Measurements from ENCODE around the gene GLB1L2.

Gene GLB1L2

DNA sequence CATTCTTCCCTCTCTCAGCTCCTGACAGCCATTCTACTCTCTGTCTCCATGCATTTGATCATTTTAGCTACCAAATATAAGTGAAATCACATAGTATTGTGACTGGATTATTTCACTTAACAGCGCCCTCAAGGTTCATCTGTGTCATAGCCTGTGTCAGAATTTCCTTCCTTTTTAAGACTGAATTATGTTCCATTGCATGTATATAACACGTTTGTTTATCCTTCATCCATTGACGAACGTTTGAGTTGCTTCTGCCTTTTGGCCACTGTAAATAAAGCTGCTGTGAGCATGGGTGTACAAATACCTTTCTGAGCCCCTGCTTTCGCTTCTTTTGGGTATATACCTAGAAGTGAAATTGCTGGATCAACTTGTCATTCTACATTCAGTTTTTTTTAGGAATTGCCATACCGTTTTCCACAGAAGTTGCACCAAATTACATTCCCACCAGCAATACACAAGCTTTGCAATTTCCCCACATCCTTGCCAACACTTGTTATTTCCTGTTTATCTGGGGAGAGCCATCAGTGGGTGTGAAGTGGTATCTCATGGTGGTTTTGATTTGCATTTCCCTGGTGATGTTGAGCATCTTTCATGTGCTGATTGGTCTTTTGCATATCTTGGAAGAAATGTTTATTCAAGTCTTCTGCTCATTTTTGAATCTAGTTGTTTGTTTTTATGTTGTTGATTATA is 17.5 kb downstream of the GLB1L2 start:
- no peak for DNase-seq

DNA sequence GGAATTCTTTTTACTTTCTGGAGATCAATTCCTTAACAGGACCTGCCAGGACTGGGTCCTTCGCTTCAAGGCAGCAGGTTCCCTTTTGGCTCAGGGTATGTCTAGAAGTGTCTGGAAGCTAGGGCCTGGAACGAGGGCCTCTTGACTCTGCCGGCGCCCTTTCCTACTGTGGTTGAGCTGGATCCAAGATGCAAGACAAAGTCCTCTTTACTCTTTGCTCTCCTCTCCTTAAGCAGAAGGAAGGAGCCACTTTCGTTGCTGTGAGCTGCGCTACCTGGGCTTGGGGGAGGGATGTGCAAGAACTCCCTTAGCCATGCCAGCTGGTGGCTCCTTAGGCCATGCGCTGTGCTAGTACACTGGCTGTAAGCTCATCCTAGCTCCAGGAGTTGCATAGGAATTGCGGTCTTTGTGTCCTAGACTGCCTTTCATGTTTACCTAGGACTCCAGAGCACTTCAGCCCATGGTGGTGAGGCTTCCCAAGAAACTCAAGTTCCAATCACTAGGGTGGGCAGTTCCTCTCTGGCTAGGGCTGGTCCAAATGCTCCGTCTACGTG is 18.1 kb downstream of the GLB1L2 start:
- no peak for DNase-seq

DNA sequence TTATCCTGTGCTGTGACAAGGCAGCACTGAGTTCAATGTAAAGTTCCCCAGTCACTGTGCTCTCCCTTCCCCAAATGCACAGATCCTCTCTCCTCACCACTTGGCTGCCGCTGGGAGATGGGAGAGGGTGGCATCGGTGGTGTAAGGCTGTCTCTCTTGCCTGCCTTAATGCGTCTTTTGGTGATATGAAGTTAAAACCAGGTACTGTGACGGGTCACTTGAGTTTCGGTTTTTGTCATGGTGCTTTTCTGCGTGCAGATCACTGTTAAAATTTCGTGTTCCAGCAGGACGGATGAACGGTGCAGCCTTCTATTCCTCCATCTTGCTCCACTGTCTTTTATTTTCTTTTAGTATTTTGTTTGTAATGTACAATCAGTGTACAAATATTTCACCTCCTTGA is 18.6 kb downstream of the GLB1L2 start:
- no peak for DNase-seq

DNA sequence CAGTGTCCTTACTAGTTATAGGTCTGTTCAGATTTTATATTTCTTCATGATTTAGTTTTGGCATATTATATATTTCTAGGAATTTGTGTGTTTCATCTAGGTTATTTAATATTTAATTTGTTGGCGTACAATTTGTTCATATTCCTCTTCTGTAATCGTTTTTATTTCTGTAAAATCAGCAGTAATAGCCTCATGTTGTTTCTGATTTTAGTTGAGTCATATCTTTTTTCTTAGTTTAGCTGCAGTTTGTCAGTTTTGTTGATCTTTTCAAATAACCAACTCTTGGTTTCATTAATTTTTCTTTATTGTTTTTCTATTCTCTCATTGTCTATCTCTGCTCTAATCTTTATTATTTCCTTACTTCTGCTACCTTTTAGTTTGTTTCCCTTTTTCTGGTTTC is 20.3 kb downstream of the GLB1L2 start:
- DNase-seq = no peak

DNA sequence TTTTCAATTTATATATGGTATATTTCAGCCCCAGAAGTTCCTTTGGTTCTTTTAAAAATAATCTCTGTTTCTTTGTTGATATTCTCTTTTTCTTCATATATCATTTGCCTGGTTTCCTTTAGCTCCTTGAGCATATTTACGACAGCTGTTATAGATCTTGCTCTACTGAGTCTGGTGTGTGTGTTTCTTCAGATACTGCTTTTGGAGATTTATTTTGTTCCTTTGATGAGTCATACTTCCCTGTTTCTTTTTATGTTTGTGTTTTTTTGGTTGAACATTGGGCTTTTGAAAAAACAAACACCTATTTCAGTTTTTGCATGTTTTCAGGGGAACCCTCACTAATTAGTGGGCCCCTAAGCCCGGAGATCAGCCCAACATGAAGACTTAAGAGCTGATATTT is 23.3 kb downstream of the GLB1L2 start:
- no peak for DNase-seq

DNA sequence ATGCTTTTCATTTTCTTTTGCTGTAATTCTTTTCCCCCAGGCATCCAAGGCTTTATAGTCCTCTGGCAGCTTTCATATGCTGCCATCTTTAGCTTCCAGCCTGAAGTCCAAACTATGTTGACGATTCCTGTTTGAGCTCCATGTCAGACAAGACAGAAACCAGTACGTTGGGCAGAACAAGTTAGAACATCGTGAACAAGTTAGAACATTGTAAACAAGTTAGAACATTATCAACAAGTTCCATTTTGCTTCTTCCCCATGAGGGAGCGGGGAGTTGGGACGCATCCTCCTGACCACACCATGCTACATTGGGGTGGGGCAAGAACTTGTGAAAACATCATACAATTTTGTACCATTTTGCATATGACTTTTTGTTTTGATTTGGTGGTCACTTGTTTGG is 23.9 kb downstream of the GLB1L2 start:
- DNase-seq = no peak

DNA sequence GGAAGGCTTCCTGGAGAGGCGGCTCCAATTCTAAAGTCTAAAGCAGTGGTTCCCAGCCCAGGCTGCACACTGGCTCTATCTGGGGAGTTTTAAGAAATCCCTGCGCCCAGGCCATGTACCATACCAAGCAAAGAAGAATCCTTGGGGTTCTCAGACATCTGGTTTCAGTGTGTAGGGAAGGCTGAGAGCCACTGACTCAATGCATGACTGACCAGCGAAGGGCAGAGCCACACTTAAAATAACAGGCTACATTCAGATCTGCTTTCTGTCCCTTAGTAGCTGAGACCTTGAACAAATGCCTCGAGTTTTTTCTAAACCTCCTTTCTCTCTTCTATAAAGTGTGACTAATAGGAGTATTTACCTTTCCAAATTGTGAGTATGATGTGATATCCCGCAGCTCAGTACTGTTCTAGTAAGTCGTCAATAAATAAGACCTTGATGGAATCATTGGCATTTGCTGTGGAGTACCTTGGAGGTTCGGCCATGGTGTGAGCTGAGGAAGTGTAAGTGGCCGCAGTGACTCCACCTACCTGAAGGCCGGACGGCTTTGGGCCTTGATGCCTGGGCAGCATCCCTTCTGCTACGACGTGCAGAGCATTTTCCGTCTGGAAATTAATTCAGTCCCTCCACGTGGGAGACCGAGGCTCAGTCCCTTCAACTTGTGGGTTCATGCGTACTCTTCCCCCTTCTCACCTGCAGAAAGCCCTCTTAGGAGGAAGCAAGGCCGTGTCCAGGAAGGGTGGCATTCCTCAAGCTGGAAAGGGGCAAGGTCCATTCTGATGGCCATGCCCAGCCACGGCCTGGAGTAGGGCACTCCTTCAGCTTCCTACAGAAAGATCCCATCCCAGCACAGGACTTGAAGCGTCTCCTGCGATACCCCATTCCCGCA is 25.1 kb downstream of the GLB1L2 start:
- DNase-seq = no peak

DNA sequence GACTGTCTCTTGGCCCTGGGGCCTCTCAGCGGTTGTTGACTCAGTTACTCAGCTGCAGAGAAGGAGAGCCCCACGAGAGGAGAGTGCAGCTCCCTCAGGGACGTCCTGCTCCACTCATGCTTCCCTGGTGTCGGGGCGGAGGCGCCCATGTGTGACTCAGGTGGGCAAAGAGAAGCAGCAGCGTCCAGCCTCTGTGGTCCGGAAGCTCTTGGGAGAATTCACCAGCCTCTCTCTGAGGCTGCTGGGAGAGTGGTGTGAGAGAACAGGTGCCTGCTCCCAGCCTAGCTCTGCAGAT is 25.7 kb downstream of the GLB1L2 start:
- no peak for DNase-seq

DNA sequence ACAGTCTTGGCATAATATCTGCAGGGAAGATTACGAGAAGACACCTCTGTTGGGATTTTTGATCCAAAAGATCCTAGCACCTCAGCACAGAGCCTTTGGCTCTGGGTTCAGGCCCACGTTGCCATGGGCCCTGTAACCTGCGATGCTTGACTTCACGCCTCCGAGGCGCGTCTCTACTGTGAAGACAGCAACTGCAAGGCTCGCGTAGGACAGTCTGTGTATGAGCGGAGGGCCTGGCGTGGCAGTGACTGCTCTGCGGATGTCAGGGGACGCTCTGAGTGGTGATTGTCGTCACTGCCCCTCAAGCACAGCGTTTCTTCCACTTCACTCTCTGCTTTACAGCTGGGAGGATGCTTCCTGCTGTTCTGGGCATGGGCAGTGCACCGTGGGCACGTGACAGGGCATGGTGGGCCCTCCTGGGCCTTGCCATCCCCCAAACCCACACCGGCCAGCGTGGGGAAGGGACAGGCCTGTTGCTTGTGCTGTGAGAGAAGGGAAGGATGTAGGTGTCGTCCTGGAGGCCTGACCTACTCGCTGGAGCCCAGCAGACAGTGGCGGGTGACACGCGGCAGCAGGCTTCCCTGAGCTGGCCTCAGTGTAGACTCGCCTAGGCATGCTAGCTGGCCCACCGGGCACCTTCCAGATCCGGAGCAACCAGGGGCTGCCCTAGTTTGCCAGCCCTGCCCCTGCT is 26.5 kb downstream of the GLB1L2 start:
- DNase-seq = no peak

DNA sequence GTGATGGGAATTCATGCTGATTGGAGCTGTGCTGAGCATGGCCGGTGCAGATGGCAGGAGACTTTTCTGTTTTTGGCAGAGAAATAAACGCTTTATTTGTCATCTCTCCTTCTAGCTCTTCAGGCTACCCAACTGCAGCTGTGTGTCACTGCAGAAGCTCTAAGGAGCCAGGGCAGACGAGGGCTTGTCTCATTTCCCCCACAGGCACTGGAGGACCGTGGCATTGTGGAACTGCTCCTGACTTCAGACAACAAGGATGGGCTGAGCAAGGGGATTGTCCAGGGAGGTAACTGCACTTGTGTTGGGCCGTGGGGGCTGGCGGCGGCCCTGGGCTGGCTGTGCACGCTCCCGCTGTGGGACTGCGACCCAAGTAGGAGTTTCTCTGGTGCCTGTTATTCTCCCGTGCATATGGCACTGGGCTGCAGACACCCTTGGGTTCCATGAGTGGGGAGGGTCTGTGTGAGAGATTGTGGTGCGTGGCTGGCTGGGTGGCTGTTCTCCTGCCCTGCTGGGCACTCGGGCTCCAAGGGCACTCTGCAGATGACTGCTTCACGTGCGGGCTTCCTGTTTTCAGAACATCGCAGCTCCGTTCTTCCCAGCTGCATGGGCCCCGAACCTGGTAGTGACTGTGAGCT is 27.2 kb downstream of the GLB1L2 start:
- no peak for DNase-seq

DNA sequence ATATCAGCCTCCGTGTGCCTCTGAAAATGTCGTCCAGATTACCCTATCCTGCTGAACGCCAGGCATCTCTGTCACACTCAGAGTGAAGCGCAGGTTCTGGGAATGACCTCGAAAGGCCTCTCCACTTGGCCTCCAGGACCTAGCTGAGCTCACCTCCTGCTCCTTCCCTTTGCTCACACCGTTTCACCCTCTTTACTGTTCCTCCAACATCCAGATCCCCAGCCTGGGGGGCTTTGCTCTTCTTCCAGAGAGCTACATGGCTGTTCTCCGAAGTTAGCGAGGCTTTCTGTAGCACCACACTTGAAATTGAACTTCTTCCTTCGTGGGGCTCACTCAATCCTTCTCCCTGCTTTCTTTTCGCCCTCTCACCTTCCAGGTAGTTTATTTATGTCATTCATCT is 27.9 kb downstream of the GLB1L2 start:
- DNase-seq = no peak

DNA sequence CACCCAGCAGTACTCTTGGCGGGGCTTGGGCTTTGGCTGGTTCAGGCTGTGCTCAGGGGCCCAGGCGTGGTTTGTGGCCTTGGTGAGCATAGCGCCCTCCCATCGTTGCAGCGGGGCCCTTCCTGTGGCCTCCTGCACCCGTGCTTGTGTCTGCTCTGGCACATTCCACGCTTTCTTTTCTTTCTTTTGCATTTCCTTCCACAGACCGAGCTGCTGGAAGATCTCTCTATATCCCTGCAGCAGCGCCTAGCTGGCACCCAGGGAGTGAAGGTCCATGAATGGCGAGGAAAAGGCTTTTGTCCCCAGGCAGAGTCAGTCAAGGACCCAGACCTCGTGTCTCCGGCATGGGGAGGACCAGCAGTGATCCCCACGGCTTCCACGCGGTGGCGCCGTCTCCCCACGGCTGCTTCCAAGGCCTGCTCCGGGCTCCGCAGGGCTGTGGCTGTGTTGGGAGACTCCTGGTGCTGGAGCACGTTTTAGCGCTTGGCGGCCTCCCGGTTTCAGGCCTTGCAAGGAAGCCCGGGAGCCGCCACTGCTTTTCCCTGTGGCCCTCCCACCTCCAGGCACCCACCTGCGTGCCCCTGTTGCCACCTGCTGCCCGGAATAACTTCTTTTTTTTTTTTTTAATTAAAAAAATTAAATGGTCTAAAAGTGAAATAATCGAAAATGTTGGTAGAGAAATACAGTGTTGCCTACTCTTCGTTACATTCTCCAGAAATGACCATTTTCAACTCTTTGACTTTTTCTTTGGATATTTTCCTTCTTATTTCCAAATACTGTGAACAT is 28.5 kb downstream of the GLB1L2 start:
- peak in 13 of 14 donors; percentile 16 to 88 (median 68) for DNase-seq

DNA sequence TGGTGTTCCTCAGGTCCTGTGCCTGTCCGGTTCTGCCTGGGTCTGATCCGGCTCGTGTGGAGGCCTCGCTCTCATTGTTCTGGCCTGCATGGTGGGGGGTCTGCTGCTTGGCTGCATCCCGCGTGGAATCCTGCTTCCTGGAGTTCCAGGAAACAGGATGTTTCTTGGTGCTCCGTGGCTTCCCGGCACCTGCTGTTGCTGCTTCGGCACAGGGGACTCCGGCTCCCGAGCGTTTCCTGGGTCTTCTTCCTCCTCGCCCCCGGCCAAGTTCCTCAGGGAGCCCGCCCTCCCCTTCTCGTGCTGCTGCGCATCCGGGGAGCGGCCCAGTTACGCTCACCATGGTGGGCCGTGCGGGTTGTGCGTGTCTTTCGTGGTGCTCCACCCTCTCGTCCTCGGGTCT is 29.9 kb downstream of the GLB1L2 start:
- DNase-seq = no peak

DNA sequence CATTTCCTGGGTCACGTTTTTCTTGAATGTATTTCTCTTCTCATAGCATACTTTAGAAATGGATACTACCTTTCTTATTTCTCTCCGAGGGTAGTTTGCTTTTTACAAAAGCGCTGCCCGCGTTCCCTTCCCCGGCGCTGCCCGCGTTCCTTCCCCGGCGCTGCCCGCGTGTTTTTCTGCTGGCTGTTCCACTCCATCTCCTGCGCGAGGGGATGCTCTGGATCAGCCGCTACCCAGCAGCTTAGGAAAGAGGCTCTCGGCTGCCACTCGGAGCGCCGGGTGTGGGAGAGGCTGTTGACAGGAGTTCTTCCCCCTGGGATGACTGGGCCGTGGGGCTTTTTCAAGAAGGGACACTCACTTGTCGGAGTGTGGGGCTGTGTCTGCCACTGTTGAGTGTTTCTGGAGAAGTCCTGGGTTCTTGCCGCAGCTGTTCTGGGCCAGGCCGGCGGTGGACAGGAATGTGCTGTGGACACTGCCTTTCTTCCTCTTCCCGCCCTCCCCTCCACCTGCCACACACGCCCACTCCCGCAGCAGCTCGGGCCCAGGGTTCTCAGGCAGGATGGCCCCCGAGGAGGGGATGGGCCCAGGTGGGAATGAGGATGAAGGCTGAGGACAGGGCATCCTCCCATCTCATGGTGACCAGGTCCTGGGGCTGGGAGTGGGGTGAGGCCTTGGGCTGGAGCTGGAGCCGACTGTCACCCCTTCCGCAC is 30.6 kb downstream of the GLB1L2 start:
- no peak for DNase-seq

DNA sequence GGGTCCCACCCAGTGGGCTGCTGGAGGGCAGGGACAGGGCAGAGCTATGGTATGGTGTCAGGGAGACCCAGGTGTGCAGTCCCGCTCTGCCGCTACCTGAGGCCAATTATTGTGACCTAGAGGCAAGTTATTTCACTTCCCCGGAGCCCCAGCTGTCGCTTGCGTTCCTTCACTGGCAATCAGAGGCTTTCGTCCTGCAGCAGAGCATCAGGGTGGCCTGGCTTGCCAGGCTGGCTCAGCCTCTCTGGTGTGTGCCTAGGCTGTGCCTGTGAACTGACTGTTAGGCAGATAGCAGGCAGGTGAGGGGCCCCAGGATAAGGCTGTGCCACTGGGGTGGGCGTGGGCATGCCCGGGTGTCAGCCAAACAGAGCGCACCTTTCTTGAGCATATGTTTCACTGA is 31.4 kb downstream of the GLB1L2 start:
- DNase-seq = no peak

DNA sequence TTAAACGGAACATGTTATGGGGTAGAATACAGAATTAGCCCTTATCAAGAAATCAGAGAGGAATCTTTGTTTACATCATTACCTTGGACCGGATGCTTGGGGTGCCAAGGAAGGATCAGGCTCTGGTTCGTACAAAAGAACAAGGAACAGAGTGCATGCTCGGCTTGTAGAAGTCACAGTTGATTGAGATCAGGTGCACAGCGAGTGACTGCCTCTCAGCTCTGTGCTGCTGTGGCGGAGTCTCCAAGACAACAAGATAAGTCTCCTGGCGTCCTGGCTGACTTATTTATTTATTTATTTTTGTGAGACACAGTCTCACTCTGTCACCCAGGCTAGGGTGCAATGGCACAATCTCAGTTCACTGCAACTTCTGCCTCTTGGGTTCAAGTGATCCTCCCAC is 31.8 kb downstream of the GLB1L2 start:
- no peak for DNase-seq

DNA sequence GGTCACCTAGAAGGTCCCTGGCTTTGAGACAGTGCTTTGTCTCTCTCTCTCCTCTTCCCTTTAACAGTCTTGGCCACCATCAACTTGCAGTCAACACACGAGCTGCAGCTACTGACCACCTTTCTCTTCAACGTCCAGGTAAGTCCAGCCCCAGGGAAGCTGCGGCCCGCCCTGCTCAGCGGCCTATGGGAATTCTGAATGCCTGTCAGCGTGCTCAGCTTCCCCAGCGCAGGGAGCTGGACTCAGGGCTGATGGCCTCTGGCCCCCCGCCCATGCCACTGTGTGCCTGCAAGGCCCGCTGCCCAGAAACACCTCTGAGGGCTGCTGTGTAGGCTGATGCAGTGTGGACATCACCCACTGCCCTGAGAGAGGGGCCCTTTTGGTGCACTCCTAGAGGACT is 32.5 kb downstream of the GLB1L2 start:
- no peak for DNase-seq

DNA sequence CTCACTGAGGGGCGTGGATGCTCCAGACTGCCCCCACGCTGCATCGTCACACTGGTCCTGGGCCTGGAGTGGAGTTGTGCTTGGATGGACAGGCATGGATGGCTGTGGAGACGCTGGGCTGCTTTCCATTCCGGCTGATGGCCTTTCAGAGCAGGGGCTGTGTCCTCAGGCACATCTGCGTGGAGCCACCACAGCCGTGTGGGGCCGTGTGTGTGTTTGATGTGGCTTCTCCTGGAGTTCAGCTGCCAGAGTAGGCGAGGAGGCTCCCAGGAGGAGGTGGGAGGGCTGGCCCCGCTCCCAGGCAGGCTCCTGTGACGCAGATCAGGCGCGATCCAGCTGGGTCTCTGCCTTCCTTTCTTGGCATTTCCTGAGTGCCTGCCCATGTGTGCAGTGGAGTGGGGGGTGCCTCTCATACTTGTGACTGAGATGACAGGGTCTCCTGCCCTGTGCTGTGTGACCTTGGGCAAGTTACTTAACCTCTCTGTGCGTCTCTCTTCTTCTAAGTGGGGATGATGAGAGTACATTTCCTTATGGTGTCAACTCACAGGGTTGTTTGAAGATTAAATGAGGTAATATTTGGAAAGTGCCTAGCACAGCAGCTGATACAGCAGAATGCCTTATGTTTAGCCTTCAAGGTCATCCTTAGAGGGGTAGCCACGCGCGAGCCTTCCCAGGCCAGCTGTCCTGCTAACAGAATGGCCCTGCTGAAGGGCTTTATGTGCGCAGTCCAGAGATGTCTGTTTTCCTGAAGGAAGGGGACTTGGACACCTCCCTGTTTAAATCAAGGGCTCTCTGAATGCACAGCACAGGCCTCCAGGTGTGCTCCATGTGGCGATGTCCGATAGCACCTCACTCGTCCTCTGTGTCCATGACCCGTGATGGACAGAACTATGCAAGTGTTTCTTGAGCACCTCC is 33.5 kb downstream of the GLB1L2 start:
- DNase-seq = no peak

DNA sequence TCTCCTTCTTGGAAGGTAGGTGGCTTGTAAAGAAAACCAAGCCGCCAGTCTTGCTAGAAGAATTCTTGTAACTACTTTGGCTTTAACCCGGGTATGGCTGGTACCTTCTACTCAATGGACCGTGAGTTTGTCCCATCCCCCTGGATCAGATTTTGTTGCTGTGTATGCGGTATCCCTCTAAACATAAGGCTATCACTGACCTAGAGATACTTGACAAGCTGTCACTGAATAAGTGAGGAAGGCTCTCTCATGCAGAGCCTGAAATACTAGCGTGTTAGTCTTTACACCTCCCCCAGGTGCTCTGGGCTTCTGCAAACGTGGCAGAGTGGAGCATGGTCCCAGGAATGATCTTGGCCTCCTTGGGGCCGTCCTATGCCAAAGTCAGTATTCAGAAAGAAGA is 34.5 kb downstream of the GLB1L2 start:
- no peak for DNase-seq

DNA sequence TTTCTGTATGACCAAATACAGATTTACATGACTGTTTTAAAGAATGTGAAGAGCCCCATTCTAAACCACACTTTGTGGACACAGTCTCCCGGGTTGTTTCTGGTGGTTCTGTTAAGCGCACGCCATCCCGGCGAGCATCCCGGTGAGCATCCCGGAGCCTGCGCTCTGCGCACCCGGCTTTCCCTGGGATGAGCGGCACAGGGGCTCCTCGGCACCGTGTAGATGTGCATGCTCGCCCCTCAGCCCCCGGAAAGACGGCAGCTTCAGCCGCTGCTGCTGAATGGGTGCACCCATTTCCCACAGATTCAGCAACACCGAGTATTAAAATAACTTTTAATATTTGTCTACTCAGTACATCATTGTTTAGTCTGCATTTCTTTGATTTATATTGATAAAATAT is 36.0 kb downstream of the GLB1L2 start:
- DNase-seq = no peak
